DND-41 (cell line): ENCODE results near the gene TAAR6.

Experiments
- ATAC-seq: fragments of 200-7000 bp; cut with Tn5 transposase; 3 replicates; pipeline ENCODE4 v1.9.1; 2021; ENCODE audit warnings: low read depth; ENCODE audit not compliant: insufficient read depth
- DNase-seq: peaks from one replicate; pipeline ENCODE4 v3.0.0-alpha.2; 2020
- H2AFZ ChIP-seq: 2 replicates; pipeline ENCODE4 v1.6.0; 2012; ENCODE audit warnings: low read depth, low read length
- H3K27ac ChIP-seq: 2 replicates; pipeline ENCODE4 v1.5.1; 2012; ENCODE audit warnings: low read length, inconsistent platforms
- H3K27me3 ChIP-seq: fragments of 200-600 bp; sonication (generic); 2 replicates; pipeline ENCODE4 v1.6.0; 2012; ENCODE audit warnings: low read length, mild to moderate bottlenecking, inconsistent platforms; ENCODE audit not compliant: insufficient read depth, poor library complexity
- H3K36me3 ChIP-seq: 2 replicates; pipeline ENCODE4 v1.5.1; 2012; ENCODE audit warnings: low read length, inconsistent platforms; ENCODE audit not compliant: insufficient read depth
- H3K4me1 ChIP-seq: 2 replicates; pipeline ENCODE4 v1.5.1; 2012; ENCODE audit warnings: mild to moderate bottlenecking, low read length; ENCODE audit not compliant: insufficient read depth
- H3K4me2 ChIP-seq: 2 replicates; pipeline ENCODE4 v1.6.0; 2012; ENCODE audit warnings: mild to moderate bottlenecking, moderate library complexity, low read length, inconsistent platforms; ENCODE audit not compliant: insufficient read depth
- H3K4me3 ChIP-seq, 2 experiments: fragments of 200-600 bp in 1 of 2; shearing (Covaris generic) in 1 of 2; 2 replicates each; pipeline ENCODE4 v1.5.1; 2012 to 2016; ENCODE audit warnings: inconsistent platforms in 2 of 2, low read length in 2 of 2, mild to moderate bottlenecking in 2 of 2, low read depth in 1 of 2, moderate library complexity in 1 of 2
- H3K79me2 ChIP-seq: 2 replicates; pipeline ENCODE4 v1.6.0; 2012; ENCODE audit warnings: low read length, inconsistent platforms; ENCODE audit not compliant: insufficient read depth
- H3K9ac ChIP-seq: 2 replicates; pipeline ENCODE4 v1.6.0; 2012; ENCODE audit warnings: low read depth, mild to moderate bottlenecking, inconsistent platforms, low read length, moderate library complexity
- H3K9me3 ChIP-seq: 2 replicates; pipeline ENCODE4 v1.5.1; 2012; ENCODE audit warnings: low read length, moderate library complexity, mild to moderate bottlenecking, inconsistent platforms; ENCODE audit not compliant: insufficient read depth, severe bottlenecking
- H4K20me1 ChIP-seq: 2 replicates; pipeline ENCODE4 v1.6.0; 2012; ENCODE audit warnings: low read length; ENCODE audit not compliant: insufficient read depth
- CTCF ChIP-seq: IDR thresholded peaks from 2 replicates; pipeline ENCODE4 v1.5.1; 2012; ENCODE audit warnings: borderline replicate concordance, low read length, moderate library complexity, mild to moderate bottlenecking; ENCODE audit not compliant: poor library complexity, severe bottlenecking; ENCODE audit errors: extremely low read depth
- EZH2 ChIP-seq: IDR thresholded peaks from 3 replicates; pipeline ENCODE4 v1.6.1; 2012; ENCODE audit warnings: borderline replicate concordance, low read depth, mild to moderate bottlenecking, moderate library complexity, low read length, inconsistent platforms; ENCODE audit not compliant: severe bottlenecking

TAAR6 gene

GRCh38 chr6:132584698-132585097 lies 14.6 kb downstream of the TAAR6 start:
- Histone ChIP-seq H3K4me1 (no peaks in the 10 kb centered on the region), H3K27me3 (peaks cover 7% of the 10 kb centered on the region)

GRCh38 chr6:132587424-132587823 lies 17.3 kb downstream of the TAAR6 start:
- no peak overlapping the region for H3K4me2 ChIP-seq
- H3K27me3 ChIP-seq, result peaks cover 7% of the 10 kb centered on the region
- H3K79me2 ChIP-seq, result no peaks in the 10 kb centered on the region
- H4K20me1 ChIP-seq, result no peaks in the 10 kb centered on the region
- DNase-seq (no peak), ATAC-seq (no peak)
- H3K4me1 ChIP-seq, result no peaks in the 10 kb centered on the region
- no peak overlapping the region for H3K4me3 ChIP-seq
- no peaks in the 10 kb centered on the region for H3K36me3 ChIP-seq
- H3K27ac ChIP-seq, result no peak overlapping the region
- no peak overlapping the region for H2AFZ ChIP-seq
- no peaks in the 10 kb centered on the region for H3K9me3 ChIP-seq
- H3K9ac ChIP-seq, result no peak overlapping the region
- TF ChIP-seq EZH2 (no peak), CTCF (no peak)

More at GRCh38 chr6:132584698-132585097, 14.6 kb downstream of the TAAR6 start:
- no peak for ATAC-seq
- Histone ChIP-seq H3K27ac (no peak overlapping the region), H2AFZ (no peak overlapping the region), H3K9me3 (no peaks in the 10 kb centered on the region), H3K79me2 (no peaks in the 10 kb centered on the region), H3K4me2 (no peak overlapping the region), H4K20me1 (no peaks in the 10 kb centered on the region), H3K4me3 (no peak overlapping the region), H3K36me3 (no peaks in the 10 kb centered on the region), H3K9ac (no peak overlapping the region)
- TF ChIP-seq CTCF (no peak), EZH2 (no peak)
- DNase-seq, result no peak

- no peaks in the 10 kb centered on the region for H3K36me3 ChIP-seq
- H4K20me1 ChIP-seq, result no peaks in the 10 kb centered on the region
- H3K27ac ChIP-seq, result no peak within 1 kb of the TSS
- ATAC-seq (no peak), DNase-seq (no peak)
- no peak within 1 kb of the TSS for H3K9ac ChIP-seq
- TF ChIP-seq EZH2 (no peak), CTCF (no peak)
- H2AFZ ChIP-seq, result no peak within 1 kb of the TSS
- H3K79me2 ChIP-seq, result no peaks in the 10 kb centered on the region
- H3K27me3 ChIP-seq, result peaks cover 7% of the 10 kb centered on the region
- no peak within 1 kb of the TSS for H3K4me3 ChIP-seq
- H3K9me3 ChIP-seq, result no peaks in the 10 kb centered on the region
- H3K4me1 ChIP-seq, result no peaks in the 10 kb centered on the region
- no peak within 1 kb of the TSS for H3K4me2 ChIP-seq
These were observed 19.3 kb downstream of the TAAR6 start, which contains the start of gene TAAR5 for GRCh38 chr6:132589454-132589853. Gene TAAR5, minus strand, starts transcription at chr6:132589741. Its CDS starts 55 bp downstream, at chr6:132589686.

- Histone ChIP-seq H3K27me3 (peaks cover 2% of the 10 kb centered on the region), H2AFZ (no peak overlapping the region)
- ATAC-seq, result no peak
These were observed 20.2 kb downstream of the TAAR6 start for GRCh38 chr6:132590362-132590761.

More at GRCh38 chr6:132590362-132590761, 20.2 kb downstream of the TAAR6 start:
- TF ChIP-seq EZH2 (no peak), CTCF (no peak)
- H3K4me1 ChIP-seq, result no peaks in the 10 kb centered on the region
- no peak overlapping the region for H3K4me3 ChIP-seq
- no peak for DNase-seq
- H3K9me3 ChIP-seq, result no peaks in the 10 kb centered on the region
- H3K4me2 ChIP-seq, result no peak overlapping the region
- no peak overlapping the region for H3K27ac ChIP-seq
- no peaks in the 10 kb centered on the region for H4K20me1 ChIP-seq
- no peaks in the 10 kb centered on the region for H3K79me2 ChIP-seq
- no peaks in the 10 kb centered on the region for H3K36me3 ChIP-seq
- H3K9ac ChIP-seq, result no peak overlapping the region
